BLaER1 treated with 17β-estradiol and CSF1 and Interleukin-3, amounts not matched to agents 10 nM and 100 nM (cell line): ENCODE measurements around the gene SGCE.

ENCODE experiments used
- H3K27ac ChIP-seq, 11 experiments: shearing (Covaris generic); formaldehyde crosslinking; 2 replicates each; pipeline ENCODE4 v1.8.1; 2022
- H3K27me3 ChIP-seq, 11 experiments: shearing (Covaris generic); formaldehyde crosslinking; 2 replicates each; pipeline ENCODE4 v1.8.1; 2022
- H3K36me3 ChIP-seq, 11 experiments: shearing (Covaris generic); formaldehyde crosslinking; 2 replicates each; pipeline ENCODE4 v1.8.1; 2022
- H3K4me1 ChIP-seq, 10 experiments: shearing (Covaris generic); formaldehyde crosslinking; 2 replicates each; pipeline ENCODE4 v1.8.1; 2022
- H3K4me2 ChIP-seq, 11 experiments: shearing (Covaris generic); formaldehyde crosslinking; 2 replicates each; pipeline ENCODE4 v1.8.1; 2022
- H3K4me3 ChIP-seq, 10 experiments: shearing (Covaris generic); formaldehyde crosslinking; 2 replicates each; pipeline ENCODE4 v1.8.1; 2022
- H3K9ac ChIP-seq, 11 experiments: shearing (Covaris generic); formaldehyde crosslinking; 2 replicates each; pipeline ENCODE4 v1.8.1; 2022
- H3K9me3 ChIP-seq, 11 experiments: shearing (Covaris generic); formaldehyde crosslinking; replicated peaks in 1 of 11; 2 replicates each; pipeline ENCODE4 v1.8.1; 2022
- H4K20me1 ChIP-seq, 11 experiments: shearing (Covaris generic); formaldehyde crosslinking; 2 replicates each; pipeline ENCODE4 v1.8.1; 2022
- Cebpa-rat ChIP-seq, 11 experiments: shearing (Covaris generic); IDR thresholded peaks; 2 replicates each; pipeline ENCODE4 v1.8.1; 2022

SGCE gene

DNA sequence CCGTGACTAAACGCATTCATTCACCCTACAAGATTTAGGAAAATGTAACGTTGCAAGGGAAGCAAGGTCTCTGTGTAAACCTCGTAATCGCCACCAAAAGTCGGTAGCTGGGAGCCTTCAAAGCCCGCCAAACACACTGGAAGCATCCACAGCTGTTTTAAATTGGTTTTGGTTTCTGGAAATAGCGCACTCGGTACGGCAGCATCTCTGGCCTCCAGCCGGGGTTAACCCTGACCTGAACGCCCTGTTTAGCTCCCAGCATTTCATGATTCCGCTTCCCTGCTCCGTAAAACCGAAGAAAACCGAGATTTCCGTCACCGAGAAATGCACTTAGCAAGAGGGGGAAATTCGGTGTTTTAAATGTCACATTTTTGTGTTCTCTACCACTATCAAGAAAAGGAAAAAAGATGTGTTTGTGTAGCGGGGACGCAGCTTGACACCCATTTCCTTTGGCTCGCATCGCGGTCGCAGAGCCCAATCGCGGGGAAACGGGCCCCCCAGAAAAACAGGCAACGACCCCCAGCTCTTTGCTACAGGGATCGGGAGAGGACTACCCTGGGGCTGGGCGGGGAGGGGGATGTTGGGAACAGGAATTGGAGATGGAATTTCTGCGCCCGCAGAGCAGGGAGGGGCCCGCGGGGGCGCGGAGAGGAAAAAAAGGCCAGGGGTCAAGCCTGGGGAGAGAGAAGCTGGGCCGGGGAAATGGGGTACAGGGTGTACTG lies 646 bp downstream of the SGCE start:
- Histone ChIP-seq H3K4me2 (peak overlapping the region; percentile 52 to 88 (median 67)), H3K27me3 (peaks cover 7 to 25% (median 16%) of the 10 kb centered on the region in 11 experiments; a peak in 16 of 22 replicates), H3K27ac (peak overlapping the region in 9 of 11 experiments; percentile 54 to 78 (median 74); a peak in 18 of 22 replicates), H4K20me1 (no peaks in the 10 kb centered on the region), H3K4me3 (peak overlapping the region; percentile 55 to 75 (median 67)), H3K9me3 (peaks cover 0 to 25% (median 20%) of the 10 kb centered on the region in 11 experiments; a peak in 15 of 22 replicates), H3K9ac (peak overlapping the region; percentile 57 to 82 (median 77); a peak in 21 of 22 replicates), H3K4me1 (peaks cover 0 to 13% (median 8%) of the 10 kb centered on the region in 10 experiments; a peak in 8 of 20 replicates), H3K36me3 (no peaks in the 10 kb centered on the region)
- no peak for TF ChIP-seq Cebpa-rat (IDR thresholded peaks at IDR 0.05)

DNA sequence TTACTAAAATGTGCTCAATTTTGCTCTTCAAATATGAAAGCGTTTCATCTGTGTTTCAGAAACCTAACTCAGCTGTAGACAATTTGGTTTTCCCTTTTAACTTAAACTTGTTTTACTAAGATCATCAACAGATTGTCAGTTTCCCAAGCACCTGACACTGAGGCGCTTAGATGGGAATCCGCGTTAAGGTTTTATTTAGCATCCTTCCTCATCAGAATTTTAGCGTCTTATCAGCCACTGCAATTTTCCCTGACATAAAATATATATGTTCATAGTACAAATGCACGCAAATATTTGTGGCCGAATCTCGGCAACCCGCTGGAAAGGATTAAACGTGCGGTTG lies 1.2 kb downstream of the SGCE start:
- H3K27ac ChIP-seq: peak overlapping the region in 6 of 11 experiments; percentile 70 to 78 (median 76); a peak in 4 of 22 replicates
- no peaks in the 10 kb centered on the region for H4K20me1 ChIP-seq
- peak overlapping the region in 9 of 11 experiments; percentile 68 to 82 (median 79); a peak in 18 of 22 replicates for H3K9ac ChIP-seq
- TF ChIP-seq Cebpa-rat (IDR thresholded peaks at IDR 0.05): no peak
- H3K4me1 ChIP-seq: peaks cover 0 to 13% (median 5%) of the 10 kb centered on the region in 10 experiments; a peak in 7 of 20 replicates
- peak overlapping the region; percentile 55 to 75 (median 67) for H3K4me3 ChIP-seq
- H3K36me3 ChIP-seq: no peaks in the 10 kb centered on the region
- peak overlapping the region; percentile 52 to 88 (median 67) for H3K4me2 ChIP-seq
- peaks cover 7 to 25% (median 16%) of the 10 kb centered on the region in 11 experiments; a peak in 16 of 22 replicates for H3K27me3 ChIP-seq
- H3K9me3 ChIP-seq: peaks cover 0 to 25% (median 20%) of the 10 kb centered on the region in 11 experiments; a peak in 15 of 22 replicates

- Histone ChIP-seq H3K27ac (no peak overlapping the region), H3K4me1 (peaks cover 0 to 8% (median 2%) of the 10 kb centered on the region in 10 experiments; a peak in 5 of 20 replicates), H3K9ac (no peak overlapping the region), H3K4me3 (no peak overlapping the region), H3K27me3 (peaks cover 7 to 16% (median 13%) of the 10 kb centered on the region in 11 experiments; a peak in 15 of 22 replicates), H3K36me3 (no peaks in the 10 kb centered on the region), H4K20me1 (no peaks in the 10 kb centered on the region), H3K4me2 (no peak overlapping the region), H3K9me3 (peaks cover 0 to 2% (median 0%) of the 10 kb centered on the region in 11 experiments; a peak in 1 of 22 replicates)
- TF ChIP-seq Cebpa-rat (IDR thresholded peaks at IDR 0.05): no peak
Measured at GRCh38 chr7:94650147-94651051, 5.5 kb downstream of the SGCE start.

DNA sequence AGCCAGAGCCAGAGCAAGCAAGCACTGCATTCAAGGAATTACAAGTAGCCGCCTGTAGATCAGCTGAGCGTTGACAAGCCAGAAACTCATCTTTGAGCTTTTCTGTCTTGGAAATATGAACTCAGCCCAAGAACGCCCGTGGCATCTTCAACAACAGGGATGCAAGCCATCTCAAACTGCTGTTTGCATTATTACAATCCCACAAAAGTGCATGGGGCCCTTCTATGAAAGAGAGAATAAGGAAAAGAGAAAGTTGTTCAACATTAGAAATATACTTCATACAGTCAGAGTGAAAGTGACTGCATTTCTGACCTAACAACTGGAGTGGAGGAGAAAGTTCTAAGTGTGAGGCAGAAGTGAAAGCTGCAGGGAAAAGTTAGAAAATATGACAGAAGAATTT lies 6.5 kb downstream of the SGCE start:
- peaks cover 0 to 6% (median under 1%) of the 10 kb centered on the region in 10 experiments; a peak in 5 of 20 replicates for H3K4me1 ChIP-seq
- peaks cover 2 to 7% (median 3%) of the 10 kb centered on the region in 11 experiments; a peak in 10 of 22 replicates for H3K27me3 ChIP-seq
- no peaks in the 10 kb centered on the region for H4K20me1 ChIP-seq
- H3K36me3 ChIP-seq: no peaks in the 10 kb centered on the region
- no peaks in the 10 kb centered on the region for H3K9me3 ChIP-seq
- no peak for TF ChIP-seq Cebpa-rat (IDR thresholded peaks at IDR 0.05)
- no peak overlapping the region for H3K9ac ChIP-seq
- no peak overlapping the region for H3K4me3 ChIP-seq
- no peak overlapping the region for H3K4me2 ChIP-seq
- H3K27ac ChIP-seq: no peak overlapping the region

GRCh38 chr7:94648731-94649130 lies 7.2 kb downstream of the SGCE start:
- Histone ChIP-seq H3K4me3 (no peak overlapping the region), H4K20me1 (no peaks in the 10 kb centered on the region), H3K27me3 (no peaks in the 10 kb centered on the region), H3K4me1 (no peaks in the 10 kb centered on the region), H3K9ac (no peak overlapping the region), H3K9me3 (no peaks in the 10 kb centered on the region), H3K36me3 (no peaks in the 10 kb centered on the region), H3K27ac (no peak overlapping the region), H3K4me2 (no peak overlapping the region)
- no peak for TF ChIP-seq Cebpa-rat (IDR thresholded peaks at IDR 0.05)

DNA sequence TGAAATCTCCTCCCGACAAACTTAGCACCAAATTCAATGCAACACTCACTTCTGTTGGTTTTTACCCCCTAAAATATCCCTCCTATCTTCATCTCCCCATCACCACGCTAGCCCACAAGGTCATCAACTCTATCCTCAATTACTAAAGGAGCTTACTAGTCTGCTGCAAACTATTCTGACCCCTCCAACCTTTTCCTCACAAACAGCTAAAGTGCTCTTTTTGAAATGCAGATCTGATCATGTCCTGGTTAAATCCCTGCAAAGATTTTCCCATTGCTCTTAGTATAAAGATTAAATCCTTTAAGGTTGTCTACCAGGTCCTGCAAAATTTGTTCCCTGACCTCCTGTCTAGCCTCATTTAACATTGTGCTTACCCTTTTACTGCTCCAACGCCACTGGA lies 8.6 kb downstream of the SGCE start:
- H3K9ac ChIP-seq: no peak overlapping the region
- H3K4me2 ChIP-seq: no peak overlapping the region
- H3K4me1 ChIP-seq: no peaks in the 10 kb centered on the region
- no peak overlapping the region for H3K4me3 ChIP-seq
- no peaks in the 10 kb centered on the region for H3K27me3 ChIP-seq
- no peaks in the 10 kb centered on the region for H4K20me1 ChIP-seq
- H3K9me3 ChIP-seq: no peaks in the 10 kb centered on the region
- H3K36me3 ChIP-seq: no peaks in the 10 kb centered on the region
- no peak overlapping the region for H3K27ac ChIP-seq
- TF ChIP-seq Cebpa-rat (IDR thresholded peaks at IDR 0.05): no peak

DNA sequence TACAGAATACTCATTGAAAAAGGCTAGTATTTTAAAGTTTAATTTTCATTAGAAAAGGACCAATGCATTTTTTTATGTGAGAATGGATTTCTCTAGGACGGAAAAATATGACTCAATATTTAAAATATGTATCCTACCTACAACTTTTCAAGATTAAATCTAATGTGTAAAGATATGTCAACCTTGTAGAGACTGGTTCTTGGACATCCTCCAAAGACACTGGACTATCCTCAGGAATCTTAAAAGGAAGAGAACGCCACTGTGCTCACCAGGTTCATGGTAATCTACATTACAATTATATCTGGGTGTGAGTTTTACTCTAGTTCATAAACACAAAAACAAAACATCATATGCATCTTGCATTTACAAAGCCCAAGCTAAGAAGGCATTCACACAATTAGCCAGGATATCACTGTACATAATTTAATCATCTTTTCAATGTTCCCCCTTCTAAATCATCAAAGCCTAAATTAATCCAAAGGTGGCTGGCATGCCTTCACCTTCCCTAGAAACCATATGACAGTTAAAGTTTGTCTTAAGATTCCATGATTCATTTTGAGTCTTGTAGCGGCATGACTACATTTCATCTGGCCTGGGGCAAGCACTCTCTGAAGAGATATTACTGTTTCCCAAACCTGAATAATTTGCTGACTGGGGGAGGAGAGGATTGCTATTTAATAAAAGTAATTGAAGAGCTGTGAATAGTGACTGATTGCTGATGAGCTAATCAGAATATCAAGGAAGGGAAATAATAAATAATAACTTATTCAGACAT lies 12.0 kb downstream of the SGCE start:
- no peaks in the 10 kb centered on the region for H3K27me3 ChIP-seq
- no peaks in the 10 kb centered on the region for H3K36me3 ChIP-seq
- no peak overlapping the region for H3K4me3 ChIP-seq
- no peak for TF ChIP-seq Cebpa-rat (IDR thresholded peaks at IDR 0.05)
- H3K4me2 ChIP-seq: no peak overlapping the region
- no peak overlapping the region for H3K9ac ChIP-seq
- no peaks in the 10 kb centered on the region for H3K9me3 ChIP-seq
- H3K4me1 ChIP-seq: no peaks in the 10 kb centered on the region
- H3K27ac ChIP-seq: no peak overlapping the region
- no peaks in the 10 kb centered on the region for H4K20me1 ChIP-seq

DNA sequence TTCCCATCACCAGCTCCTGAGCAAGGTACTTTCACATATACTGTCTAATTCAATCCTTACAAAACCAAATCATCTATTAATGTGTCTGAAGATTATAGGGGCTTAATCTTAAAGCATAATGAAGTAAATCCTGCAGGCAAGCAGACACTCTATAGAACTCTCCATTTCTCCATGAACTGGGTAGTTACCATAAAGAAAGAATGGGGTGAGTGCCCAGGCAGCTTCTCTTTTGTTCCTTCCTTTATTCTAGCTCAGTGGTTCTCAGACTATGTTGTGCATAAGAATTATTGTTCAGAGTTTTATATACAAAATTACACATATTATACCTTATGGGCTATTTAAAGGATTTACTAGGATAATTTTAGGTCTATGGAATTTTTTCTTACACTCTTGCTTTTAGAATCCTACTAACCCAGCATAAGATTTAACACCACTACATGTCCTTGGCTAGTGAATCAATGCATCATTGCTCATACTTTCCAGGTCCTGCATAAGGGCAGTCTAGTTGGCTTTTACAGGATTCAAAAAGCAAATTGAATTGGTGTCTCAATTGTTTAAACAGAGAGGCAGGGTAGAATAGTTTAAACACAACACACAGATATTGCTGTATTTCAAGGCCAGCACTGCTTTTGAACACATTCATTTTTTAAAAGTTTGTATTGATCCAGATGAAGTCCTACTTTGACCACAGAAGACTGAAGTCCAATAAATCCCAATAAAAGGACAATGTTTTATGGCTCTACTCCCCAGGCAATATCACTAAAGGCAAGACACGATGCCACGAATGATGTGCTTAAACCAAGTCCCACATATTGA lies 12.9 kb downstream of the SGCE start:
- Histone ChIP-seq H4K20me1 (no peaks in the 10 kb centered on the region), H3K9me3 (no peaks in the 10 kb centered on the region), H3K36me3 (no peaks in the 10 kb centered on the region), H3K4me3 (no peak overlapping the region), H3K27me3 (no peaks in the 10 kb centered on the region), H3K4me2 (no peak overlapping the region), H3K9ac (no peak overlapping the region), H3K27ac (no peak overlapping the region), H3K4me1 (no peaks in the 10 kb centered on the region)
- no peak for TF ChIP-seq Cebpa-rat (IDR thresholded peaks at IDR 0.05)
